Endodermal cell (in vitro differentiated cells): Measurements from ENCODE around the gene HEATR3. TPM values are rescaled to one million over a fixed set of nuclear protein-coding genes. Genes with fewer than 3 reads are reported as not detected.

ENCODE experiments used
- DNase-seq: peaks from one replicate; pipeline ENCODE4 v3.0.0-alpha.2; 2017
- H3K27ac ChIP-seq: 2 replicates; pipeline ENCODE4 v1.5.1; 2013; ENCODE audit warnings: mild to moderate bottlenecking, low read depth, low read length, moderate library complexity
- H3K27me3 ChIP-seq: 2 replicates; pipeline ENCODE4 v1.6.1; 2013; ENCODE audit warnings: mild to moderate bottlenecking, low read length, moderate library complexity; ENCODE audit not compliant: insufficient read depth, control insufficient read depth, poor library complexity, severe bottlenecking
- H3K36me3 ChIP-seq: 2 replicates; pipeline ENCODE4 v1.7.0; 2013; ENCODE audit warnings: mild to moderate bottlenecking, low read length, moderate library complexity; ENCODE audit not compliant: control insufficient read depth, insufficient read depth
- H3K4me1 ChIP-seq: one replicate; pipeline ENCODE4 v1.7.0; 2013; ENCODE audit warnings: low read length; ENCODE audit not compliant: control insufficient read depth, insufficient read depth
- H3K4me3 ChIP-seq: 2 replicates; pipeline ENCODE4 v1.5.1; 2013; ENCODE audit warnings: mild to moderate bottlenecking, low read length, moderate library complexity
- H3K9ac ChIP-seq: 2 replicates; pipeline ENCODE4 v1.6.1; 2013; ENCODE audit warnings: mild to moderate bottlenecking, low read length, moderate library complexity; ENCODE audit not compliant: poor library complexity, severe bottlenecking; ENCODE audit errors: extremely low read depth
- H3K9me3 ChIP-seq: 2 replicates; pipeline ENCODE4 v1.6.1; 2013; ENCODE audit warnings: mild to moderate bottlenecking, low read length, moderate library complexity; ENCODE audit not compliant: control insufficient read depth
- H3K27ac Mint-ChIP-seq: 2 replicates; pipeline ENCODE4 v1.8.0; 2020; ENCODE audit warnings: mixed read lengths
- H3K27me3 Mint-ChIP-seq: 2 replicates; pipeline ENCODE4 v1.8.0; 2021; ENCODE audit warnings: mild to moderate bottlenecking, mixed read lengths; ENCODE audit not compliant: insufficient read depth
- H3K36me3 Mint-ChIP-seq: 2 replicates; pipeline ENCODE4 v1.8.0; 2020; ENCODE audit warnings: low read depth, mixed read lengths
- H3K4me1 Mint-ChIP-seq: 2 replicates; pipeline ENCODE4 v1.8.0; 2020; ENCODE audit warnings: mixed read lengths
- H3K4me3 Mint-ChIP-seq: 2 replicates; pipeline ENCODE4 v1.8.0; 2020; ENCODE audit warnings: mild to moderate bottlenecking, moderate library complexity, mixed read lengths
- H3K9me3 Mint-ChIP-seq: 2 replicates; pipeline ENCODE4 v1.8.0; 2020; ENCODE audit warnings: mild to moderate bottlenecking, mixed read lengths
- WGBS, 2 experiments: methylation state at CpG; one replicate each; pipeline versions ENCODE4 v1.1.5 to v1.1.7; 2013; ENCODE audit warnings: missing lambda C conversion rate in 2 of 2, mixed read lengths in 1 of 2; ENCODE audit not compliant: insufficient coverage in 1 of 2, insufficient read length in 1 of 2; 5-methylcytosine and 5-hydroxymethylcytosine counted together
- total RNA-seq, 2 donors: library from RNA; stranded (reverse); fragmentation: NEBNext Ultra II Directional in 1 of 2; extraction: Animal tissue kit (Norgen Biotek cat#: 25700) in 1 of 2; gene quantifications; 2 replicates in 1 of 2; 3 replicates in 1 of 2; pipeline ENCODE4 v1.2.1, GENCODE V29; 2021
- TF ChIP-seq, protein P1 (sequence below): fragments of 200-600 bp; sonication (generic); conservative IDR thresholded peaks from 2 replicates; pipeline ENCODE4 v1.5.0; 2021; ENCODE audit warnings: antibody characterized with exemption, mild to moderate bottlenecking

The HEATR3 gene
- total RNA-seq, 2 donors from 2014 or later, result 13.0 to 14.9 TPM

DNA sequence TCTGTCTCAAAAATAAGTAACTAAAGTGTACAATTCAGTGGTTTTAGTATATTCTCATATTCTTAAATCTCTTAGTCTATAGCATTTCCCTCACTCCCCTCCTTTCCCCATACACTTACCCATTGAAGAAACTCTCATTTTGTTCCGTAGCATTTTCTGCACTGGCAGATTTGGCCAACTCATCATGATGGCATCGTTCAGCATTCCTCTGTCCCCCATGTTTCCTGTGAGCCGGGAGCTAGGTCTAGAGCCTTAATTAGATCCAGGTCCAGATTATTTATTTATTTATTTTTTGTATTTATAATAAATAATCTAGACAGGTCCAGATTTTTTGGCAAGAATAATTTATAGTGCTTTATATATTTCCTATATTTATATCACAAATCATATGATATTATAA lies 31.0 kb downstream of the HEATR3 start:
- H3K4me1 Mint-ChIP-seq, result no peaks in the 10 kb centered on the region
- Histone ChIP-seq H3K27ac (no peak overlapping the region), H3K4me1 (no peaks in the 10 kb centered on the region), H3K4me3 (no peak overlapping the region), H3K27me3 (no peaks in the 10 kb centered on the region), H3K9ac (no peak overlapping the region), H3K9me3 (no peaks in the 10 kb centered on the region), H3K36me3 (peaks cover 25% of the 10 kb centered on the region)
- no peak overlapping the region for H3K4me3 Mint-ChIP-seq
- TF ChIP-seq, protein P1, sequence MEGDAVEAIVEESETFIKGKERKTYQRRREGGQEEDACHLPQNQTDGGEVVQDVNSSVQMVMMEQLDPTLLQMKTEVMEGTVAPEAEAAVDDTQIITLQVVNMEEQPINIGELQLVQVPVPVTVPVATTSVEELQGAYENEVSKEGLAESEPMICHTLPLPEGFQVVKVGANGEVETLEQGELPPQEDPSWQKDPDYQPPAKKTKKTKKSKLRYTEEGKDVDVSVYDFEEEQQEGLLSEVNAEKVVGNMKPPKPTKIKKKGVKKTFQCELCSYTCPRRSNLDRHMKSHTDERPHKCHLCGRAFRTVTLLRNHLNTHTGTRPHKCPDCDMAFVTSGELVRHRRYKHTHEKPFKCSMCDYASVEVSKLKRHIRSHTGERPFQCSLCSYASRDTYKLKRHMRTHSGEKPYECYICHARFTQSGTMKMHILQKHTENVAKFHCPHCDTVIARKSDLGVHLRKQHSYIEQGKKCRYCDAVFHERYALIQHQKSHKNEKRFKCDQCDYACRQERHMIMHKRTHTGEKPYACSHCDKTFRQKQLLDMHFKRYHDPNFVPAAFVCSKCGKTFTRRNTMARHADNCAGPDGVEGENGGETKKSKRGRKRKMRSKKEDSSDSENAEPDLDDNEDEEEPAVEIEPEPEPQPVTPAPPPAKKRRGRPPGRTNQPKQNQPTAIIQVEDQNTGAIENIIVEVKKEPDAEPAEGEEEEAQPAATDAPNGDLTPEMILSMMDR, result no peak
- no peaks in the 10 kb centered on the region for H3K27me3 Mint-ChIP-seq
- H3K27ac Mint-ChIP-seq, result no peak overlapping the region
- peaks cover 26% of the 10 kb centered on the region for H3K36me3 Mint-ChIP-seq
- 98 to 100% methylated on average over 1 to 2 of the region's 3 CpGs for WGBS, 2 experiments
- DNase-seq, result no peak
- no peaks in the 10 kb centered on the region for H3K9me3 Mint-ChIP-seq

DNA sequence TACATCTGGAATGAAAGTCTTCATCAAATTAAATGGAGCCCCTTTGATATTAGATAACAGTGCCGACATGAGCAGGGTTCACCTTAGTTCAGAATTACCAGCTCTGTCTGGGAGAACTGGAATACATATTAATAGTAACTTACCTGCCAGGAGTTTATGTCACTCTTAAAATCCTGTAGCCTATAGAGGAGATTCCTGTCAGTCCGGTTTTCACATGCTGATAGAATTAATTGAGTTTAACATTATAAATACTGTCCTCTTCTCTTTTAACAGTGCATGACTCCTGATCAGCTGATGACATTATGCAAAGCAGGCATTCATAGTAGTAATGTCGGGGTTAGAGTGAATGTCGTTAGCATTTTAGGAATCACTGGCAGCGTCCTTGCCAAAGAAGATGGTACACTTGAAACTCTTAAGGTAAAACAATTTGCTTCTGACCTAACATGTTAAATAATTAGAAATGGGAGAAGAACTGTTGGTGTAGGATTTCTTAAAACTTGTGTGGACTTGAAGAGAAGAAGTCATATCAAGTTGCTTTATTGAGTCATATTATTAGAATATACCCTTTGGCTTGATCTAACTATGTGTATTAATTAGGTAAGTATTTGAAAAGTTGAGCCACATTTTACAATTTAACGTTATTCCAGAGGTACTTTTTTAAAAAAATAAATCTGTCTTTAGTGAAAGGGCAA lies 34.3 kb downstream of the HEATR3 start:
- Histone ChIP-seq H3K4me3 (no peak overlapping the region), H3K9me3 (no peaks in the 10 kb centered on the region), H3K27ac (no peak overlapping the region), H3K36me3 (peaks cover 52% of the 10 kb centered on the region), H3K27me3 (no peaks in the 10 kb centered on the region), H3K9ac (no peak overlapping the region), H3K4me1 (no peaks in the 10 kb centered on the region)
- no peak overlapping the region for H3K27ac Mint-ChIP-seq
- H3K36me3 Mint-ChIP-seq, result peaks cover 36% of the 10 kb centered on the region
- H3K4me1 Mint-ChIP-seq, result no peaks in the 10 kb centered on the region
- TF ChIP-seq, protein P1, result no peak
- 97 to 100% methylated on average over 1 to 6 of the region's 6 CpGs for WGBS, 2 experiments
- no peak for DNase-seq
- no peaks in the 10 kb centered on the region for H3K27me3 Mint-ChIP-seq
- H3K9me3 Mint-ChIP-seq, result no peaks in the 10 kb centered on the region
- no peak overlapping the region for H3K4me3 Mint-ChIP-seq

DNA sequence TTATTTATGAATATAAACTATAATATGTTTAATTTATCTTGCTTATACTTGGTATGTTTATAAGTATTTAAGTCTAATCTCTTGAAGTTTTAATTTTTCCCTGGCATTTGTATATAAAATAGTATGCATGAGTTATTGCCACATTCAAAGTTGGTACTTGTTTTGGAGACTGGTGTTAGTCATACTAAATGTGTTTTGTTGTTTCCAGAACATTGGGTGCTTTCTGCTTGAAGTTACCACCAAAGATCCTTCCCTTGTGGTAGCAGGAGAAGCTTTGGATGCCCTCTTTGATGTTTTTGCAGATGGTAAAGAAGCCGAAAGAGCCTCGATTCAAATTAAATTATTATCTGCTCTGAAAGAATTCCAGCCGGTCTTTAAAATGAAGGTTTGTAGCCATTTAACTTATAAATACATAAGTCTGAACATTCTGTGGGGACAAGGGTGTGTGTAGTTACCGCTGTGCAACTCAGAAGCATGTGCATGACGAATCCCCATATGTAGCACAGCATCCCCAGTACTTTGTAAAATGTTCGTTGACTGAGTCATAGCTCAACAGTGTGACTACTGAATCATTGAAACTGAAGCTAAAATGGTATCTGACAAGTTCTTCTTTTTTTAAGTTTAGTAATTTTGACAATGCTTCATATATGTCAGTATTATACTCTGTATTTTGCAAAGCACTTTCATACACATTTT lies 36.4 kb downstream of the HEATR3 start:
- Histone ChIP-seq H3K9ac (no peak overlapping the region), H3K4me3 (no peak overlapping the region), H3K9me3 (no peaks in the 10 kb centered on the region), H3K4me1 (no peaks in the 10 kb centered on the region), H3K27me3 (no peaks in the 10 kb centered on the region), H3K36me3 (peaks cover 65% of the 10 kb centered on the region), H3K27ac (no peak overlapping the region)
- Mint-ChIP-seq H3K36me3 (peaks cover 34% of the 10 kb centered on the region), H3K27ac (no peak overlapping the region), H3K4me3 (no peak overlapping the region), H3K27me3 (no peaks in the 10 kb centered on the region), H3K4me1 (no peaks in the 10 kb centered on the region), H3K9me3 (no peaks in the 10 kb centered on the region)
- no peak for DNase-seq
- WGBS, 2 experiments, result 96 to 100% methylated on average over 2 to 6 of the region's 6 CpGs
- TF ChIP-seq, protein P1, result no peak
